Measurements from ENCODE around the gene MRM2.

DNA sequence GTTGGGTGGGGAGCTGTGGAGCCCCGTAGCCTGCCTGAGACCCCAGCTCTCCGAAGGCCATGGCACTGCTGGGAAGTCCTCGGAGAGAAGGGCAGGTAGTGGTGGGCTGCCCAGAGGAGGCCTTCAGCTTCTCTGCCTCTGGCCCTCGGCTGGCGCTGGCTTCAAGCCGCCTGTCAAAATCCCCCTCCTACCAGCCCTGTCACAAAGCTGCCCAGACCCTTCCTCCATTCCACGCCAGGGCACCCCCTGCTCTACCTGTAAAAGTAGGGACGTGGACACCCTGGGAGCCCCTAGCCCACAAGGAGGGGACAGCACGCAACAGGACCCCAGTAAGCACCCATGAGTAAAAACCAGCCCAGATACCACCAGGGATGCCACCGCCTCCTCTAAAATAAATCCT lies 40.9 kb downstream of the MRM2 start:
- TF ChIP-seq, protein P1, sequence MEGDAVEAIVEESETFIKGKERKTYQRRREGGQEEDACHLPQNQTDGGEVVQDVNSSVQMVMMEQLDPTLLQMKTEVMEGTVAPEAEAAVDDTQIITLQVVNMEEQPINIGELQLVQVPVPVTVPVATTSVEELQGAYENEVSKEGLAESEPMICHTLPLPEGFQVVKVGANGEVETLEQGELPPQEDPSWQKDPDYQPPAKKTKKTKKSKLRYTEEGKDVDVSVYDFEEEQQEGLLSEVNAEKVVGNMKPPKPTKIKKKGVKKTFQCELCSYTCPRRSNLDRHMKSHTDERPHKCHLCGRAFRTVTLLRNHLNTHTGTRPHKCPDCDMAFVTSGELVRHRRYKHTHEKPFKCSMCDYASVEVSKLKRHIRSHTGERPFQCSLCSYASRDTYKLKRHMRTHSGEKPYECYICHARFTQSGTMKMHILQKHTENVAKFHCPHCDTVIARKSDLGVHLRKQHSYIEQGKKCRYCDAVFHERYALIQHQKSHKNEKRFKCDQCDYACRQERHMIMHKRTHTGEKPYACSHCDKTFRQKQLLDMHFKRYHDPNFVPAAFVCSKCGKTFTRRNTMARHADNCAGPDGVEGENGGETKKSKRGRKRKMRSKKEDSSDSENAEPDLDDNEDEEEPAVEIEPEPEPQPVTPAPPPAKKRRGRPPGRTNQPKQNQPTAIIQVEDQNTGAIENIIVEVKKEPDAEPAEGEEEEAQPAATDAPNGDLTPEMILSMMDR (IDR thresholded peaks at IDR 0.05): no peak
- TF ChIP-seq ZNF232 (CRISPR knock-in tag; IDR thresholded peaks at IDR 0.05): no peak
- TF ChIP-seq ZNF138 (CRISPR knock-in tag; conservative IDR thresholded peaks at IDR 0.05): no peak
- TF ChIP-seq FOXJ3 (CRISPR knock-in tag; IDR thresholded peaks at IDR 0.05; ENCODE audit: borderline replicate concordance): no peak
- TF ChIP-seq NR2C2 (CRISPR knock-in tag; IDR thresholded peaks at IDR 0.05): no peak
- TF ChIP-seq NFE2L1 (CRISPR knock-in tag; IDR thresholded peaks at IDR 0.05): no peak
- TF ChIP-seq, protein P2, sequence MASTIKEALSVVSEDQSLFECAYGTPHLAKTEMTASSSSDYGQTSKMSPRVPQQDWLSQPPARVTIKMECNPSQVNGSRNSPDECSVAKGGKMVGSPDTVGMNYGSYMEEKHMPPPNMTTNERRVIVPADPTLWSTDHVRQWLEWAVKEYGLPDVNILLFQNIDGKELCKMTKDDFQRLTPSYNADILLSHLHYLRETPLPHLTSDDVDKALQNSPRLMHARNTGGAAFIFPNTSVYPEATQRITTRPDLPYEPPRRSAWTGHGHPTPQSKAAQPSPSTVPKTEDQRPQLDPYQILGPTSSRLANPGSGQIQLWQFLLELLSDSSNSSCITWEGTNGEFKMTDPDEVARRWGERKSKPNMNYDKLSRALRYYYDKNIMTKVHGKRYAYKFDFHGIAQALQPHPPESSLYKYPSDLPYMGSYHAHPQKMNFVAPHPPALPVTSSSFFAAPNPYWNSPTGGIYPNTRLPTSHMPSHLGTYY (CRISPR knock-in tag; IDR thresholded peaks at IDR 0.05): no peak
- TF ChIP-seq, protein P3, sequence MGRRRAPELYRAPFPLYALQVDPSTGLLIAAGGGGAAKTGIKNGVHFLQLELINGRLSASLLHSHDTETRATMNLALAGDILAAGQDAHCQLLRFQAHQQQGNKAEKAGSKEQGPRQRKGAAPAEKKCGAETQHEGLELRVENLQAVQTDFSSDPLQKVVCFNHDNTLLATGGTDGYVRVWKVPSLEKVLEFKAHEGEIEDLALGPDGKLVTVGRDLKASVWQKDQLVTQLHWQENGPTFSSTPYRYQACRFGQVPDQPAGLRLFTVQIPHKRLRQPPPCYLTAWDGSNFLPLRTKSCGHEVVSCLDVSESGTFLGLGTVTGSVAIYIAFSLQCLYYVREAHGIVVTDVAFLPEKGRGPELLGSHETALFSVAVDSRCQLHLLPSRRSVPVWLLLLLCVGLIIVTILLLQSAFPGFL (CRISPR knock-in tag; IDR thresholded peaks at IDR 0.05; ENCODE audit: borderline replicate concordance): no peak
- no peak for TF ChIP-seq TEAD4 (CRISPR knock-in tag; IDR thresholded peaks at IDR 0.05)

Measured in WTC11 (cell line).